Right lung (tissue), 5 donors: Measurements from ENCODE around the gene ZNF845. TPM values are rescaled to one million over a fixed set of nuclear protein-coding genes. Genes with fewer than 3 reads are reported as not detected.
"Not testable (repeated sequence)": the region's sequence is repeated elsewhere in the genome, so short reads cannot be mapped to it uniquely, and the experiment has no call there.

Experiments
- DNase-seq, 2 donors: peaks; one replicate each; pipeline ENCODE4 v3.0.0-alpha.2; 2013
- polyA plus RNA-seq, 5 donors: library from polyadenylated mRNA; unstranded; fragments of 120-200 nt; gene quantifications; one replicate each; pipeline versions ENCODE4 v1.2.1 to v1.2.3, GENCODE V29; 2013; ENCODE audit warnings: inconsistent platforms in 1 of 5, low replicate concordance in 1 of 5; ENCODE audit not compliant: insufficient read length in 5 of 5, insufficient read depth in 1 of 5

ZNF845 gene
- polyA plus RNA-seq, 5 donors = 5.9 to 11.4 (median 8.9) TPM

DNA sequence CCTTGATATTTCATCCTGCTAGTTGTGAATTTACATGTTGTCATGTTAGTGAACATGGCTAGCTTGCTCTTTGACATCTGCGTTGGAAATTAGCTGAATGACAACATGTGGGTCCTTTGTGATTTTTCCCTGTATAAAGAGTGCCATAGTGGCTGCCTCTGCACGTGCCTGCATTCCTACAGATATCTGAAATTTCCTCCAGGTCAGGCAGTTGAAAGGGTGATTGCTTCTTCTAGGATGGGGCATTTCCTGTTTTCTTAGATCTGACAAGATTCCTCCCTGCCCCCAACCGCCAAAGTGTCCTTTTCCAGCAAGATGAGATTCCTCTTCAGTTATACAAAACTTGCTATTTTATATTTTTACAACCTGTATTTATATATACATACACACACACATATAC lies 40.7 kb downstream of the ZNF845 start:
- DNase-seq = no peak

DNA sequence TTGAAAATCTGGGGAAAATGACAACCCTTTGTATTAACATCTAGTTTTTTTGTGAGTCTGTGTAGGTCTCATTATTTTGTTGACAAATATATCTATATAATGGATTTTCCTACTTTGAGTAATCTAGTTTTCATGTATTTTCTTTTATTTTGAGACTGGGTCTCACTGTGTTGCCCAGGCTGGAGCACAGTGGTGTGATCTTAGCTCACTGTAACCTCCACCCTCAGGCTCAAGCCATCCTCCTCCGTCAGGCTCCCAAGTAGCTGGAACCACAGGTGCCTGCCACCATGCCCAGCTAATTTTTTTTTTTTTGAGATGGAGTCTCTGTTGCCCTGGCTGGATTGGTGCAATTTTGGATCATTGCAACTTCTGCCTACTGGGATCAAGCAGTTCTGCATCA lies 41.2 kb downstream of the ZNF845 start:
- no peak for DNase-seq

DNA sequence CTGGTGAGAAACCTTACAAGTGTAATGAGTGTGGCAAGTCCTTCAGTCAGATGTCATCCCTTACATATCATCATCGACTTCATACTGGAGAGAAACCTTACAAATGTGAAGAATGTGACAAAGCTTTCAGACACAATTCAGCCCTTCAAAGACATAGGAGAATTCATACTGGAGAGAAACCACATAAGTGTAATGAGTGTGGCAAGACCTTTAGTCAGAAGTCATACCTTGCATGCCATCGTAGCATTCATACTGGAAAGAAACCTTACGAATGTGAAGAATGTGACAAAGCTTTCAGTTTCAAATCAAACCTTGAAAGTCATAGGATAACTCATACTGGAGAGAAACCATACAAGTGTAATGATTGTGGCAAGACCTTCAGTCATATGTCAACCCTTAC lies 47.8 kb downstream of the ZNF845 start:
- DNase-seq = no peak

DNA sequence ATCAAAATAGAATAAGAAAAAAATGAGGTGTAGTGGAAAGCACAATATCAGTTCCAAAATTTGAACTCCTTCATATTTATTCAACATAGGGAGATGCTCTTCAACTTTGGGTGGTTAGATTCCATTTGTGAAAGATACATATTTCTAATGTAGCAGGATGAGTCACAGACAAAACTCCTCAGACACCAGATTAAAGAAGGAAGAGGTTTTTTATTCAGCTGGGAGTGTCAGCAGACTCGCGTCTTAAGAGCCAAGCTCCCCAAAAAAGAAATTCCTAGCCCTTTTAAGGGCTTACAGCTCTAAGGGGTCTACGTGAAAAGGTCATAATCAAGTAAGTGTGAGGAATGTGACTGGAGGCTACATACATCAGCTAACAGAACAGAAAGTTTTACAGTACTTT lies 54.6 kb downstream of the ZNF845 start:
- DNase-seq = no peak

DNA sequence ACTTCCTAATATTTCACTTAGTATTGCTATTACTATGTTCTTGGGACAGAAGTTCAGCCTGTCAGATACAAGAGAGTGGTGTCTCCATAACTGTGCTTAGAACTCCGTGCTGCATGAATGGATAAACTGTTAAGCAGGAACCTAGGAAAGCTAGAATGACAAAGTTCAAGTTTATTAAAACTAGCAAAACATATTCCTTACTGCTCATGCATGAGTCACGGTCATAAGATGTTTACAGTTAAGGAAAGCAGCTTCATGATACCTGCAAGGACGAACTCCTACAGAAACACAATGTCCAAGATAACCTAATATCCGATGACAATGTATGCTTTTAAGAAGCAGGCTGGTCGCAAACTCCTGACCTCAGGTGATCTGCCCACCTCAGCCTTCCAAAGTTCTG lies 55.4 kb downstream of the ZNF845 start:
- no peak for DNase-seq

DNA sequence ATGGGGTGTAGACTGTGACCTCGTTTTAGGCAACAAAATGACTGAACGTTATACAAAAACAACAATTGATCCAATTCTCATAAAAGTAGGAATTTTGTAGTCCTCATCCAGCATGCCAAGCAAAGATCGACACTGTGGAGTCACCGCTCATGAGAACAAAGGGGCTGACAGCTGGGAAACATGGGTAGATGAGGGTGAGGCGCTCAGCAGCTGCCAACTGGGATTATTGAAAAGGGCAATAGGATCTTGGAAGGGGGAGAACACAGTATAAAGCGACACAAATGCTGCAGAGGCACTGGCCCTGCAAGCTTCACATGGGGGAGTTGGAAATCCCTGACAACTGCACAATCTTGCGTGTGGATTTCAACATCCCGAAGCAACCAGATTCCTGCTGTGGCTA lies 56.0 kb downstream of the ZNF845 start:
- DNase-seq = no peak

DNA sequence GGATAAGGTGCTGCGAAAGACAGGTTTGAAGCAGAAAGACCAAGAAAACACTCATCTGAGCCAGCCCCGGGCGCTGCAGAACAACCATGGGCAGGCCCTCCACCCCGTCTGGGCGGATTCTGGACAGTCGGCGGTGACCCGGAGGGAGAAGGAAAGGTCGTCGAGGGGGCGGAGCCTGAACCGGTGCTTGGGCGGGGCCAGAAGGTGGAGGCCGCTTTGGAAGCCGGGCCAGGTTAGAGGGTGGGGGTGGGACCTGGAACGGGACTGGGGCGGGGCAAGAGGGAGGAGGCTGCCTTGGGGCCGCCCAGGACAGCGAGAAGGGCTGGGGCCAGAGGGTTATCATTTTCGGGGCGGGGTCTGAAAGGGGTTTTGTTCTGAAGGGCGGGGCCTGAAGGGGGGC lies 56.4 kb downstream of the ZNF845 start:
- no peak for DNase-seq

DNA sequence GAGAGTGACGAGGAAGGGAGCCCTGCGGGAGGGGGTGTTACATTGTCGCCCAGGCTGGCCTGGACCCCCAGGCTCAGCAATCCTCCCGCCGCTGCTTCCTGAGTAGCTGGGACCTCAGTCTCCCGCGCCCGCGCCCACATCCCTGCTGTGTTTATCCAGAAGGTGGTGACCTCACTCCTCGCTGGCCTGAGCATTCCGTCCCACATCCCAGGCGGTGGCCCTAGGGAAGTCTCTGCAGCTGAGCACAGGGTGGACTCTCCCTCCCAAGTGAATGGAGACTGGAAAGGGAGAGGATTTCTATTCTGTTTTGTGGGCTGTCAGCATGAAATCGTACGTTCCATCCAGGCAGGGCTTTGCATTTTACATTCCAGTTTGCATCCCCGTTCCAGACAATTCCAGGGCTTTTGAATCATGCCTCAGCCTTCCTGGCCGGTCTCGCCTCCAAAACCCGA lies 61.0 kb downstream of the ZNF845 start:
- no peak for DNase-seq

DNA sequence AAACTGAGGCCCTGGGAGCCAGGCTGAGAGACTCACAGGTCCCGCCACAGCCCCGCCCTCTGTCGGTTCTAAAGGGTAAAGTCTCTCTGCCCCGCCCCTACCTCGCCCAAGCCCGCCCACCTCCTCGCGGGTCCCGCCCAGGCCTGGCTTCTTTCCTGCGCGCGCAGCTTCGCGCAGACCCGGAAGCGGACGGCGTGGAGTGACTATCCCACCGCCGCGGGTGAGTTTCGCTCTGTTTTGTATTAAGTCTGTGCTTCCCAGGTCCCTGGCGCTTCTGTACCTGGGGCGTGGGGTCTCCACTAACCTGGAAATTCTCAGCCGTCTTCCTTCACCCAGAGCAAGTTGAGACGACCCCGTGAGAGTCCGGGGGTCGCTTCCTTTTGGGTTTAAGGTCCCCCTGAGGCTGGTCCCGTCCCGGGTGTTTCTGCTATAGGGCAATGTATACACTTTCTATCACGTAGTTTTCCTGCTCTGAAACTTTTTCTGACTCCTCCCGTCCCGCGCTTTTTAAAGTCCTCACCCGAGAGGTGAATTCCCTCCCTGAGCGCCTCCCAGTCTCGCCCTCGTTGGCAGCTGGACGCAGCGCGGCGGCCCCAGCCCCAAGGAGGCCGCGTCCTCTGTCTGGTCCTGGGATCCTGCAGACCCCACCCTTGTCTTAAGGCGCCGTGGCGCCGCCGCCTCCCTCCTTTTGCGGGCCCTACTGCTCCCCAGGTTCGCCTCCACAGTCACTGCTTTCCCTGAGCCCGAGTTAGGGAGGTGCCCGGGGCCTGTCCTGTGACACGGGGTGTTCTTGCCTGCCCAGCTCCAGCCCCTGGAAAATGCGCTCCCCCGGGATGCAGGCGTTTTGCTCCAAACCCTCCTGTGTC lies 61.7 kb downstream of the ZNF845 start, which contains the start of gene ZNF765:
TSS of gene ZNF765 (plus strand) at position 176 of the 866 bp plus-strand sequence. CDS start 2,867 bp downstream, outside the sequence.
- peak; percentile 92 to 93 for DNase-seq

DNA sequence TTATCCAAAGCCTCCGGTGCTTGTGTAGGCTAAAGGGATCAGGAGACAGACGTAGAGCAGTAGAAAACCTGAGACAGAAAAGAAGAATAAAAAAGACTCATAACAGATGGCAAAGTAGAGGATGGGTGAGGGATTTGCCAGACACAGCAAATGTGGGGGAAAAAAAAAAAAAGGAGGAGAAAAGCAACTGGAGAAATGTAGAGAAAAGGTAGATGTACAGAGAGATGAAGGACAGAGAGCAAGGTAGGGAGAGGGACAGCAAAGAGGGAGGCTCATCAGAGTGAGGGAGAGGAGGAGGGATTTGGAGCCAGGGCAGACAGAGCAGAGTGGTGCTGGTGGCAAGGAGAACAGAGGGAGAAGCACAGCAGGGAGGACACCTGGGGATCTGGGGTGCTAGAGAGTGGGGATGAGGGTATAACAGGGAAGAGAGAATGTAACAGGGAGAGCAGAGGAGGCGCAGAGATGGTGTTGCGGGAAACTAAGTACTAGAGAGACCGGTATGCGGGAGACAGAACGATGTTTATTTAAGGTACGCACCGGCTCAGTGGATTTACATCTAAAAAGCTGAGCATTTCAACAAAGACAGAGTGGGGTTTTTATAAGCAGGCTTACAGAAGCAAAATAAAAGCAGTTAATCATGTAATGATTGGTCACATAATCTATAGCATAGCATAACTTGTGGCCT lies 62.4 kb downstream of the ZNF845 start:
- not testable (repeated sequence) for DNase-seq

DNA sequence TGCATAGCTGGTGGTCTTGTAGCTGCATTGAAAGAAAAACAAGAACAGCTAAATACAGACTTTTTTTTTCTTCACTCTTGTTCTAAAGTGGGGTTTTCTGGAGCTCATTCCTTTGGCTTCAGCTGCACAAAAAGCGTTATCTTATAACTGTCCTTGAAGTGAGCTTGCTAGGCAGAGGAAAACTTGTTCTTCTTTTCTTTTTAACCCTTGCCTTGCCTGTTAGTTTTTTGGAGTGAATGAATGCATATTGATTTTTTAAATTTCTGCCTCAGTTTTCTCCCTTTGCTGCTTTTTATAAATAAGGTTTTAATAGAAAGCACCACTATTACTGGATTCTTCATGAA lies 62.9 kb downstream of the ZNF845 start:
- DNase-seq = no peak

DNA sequence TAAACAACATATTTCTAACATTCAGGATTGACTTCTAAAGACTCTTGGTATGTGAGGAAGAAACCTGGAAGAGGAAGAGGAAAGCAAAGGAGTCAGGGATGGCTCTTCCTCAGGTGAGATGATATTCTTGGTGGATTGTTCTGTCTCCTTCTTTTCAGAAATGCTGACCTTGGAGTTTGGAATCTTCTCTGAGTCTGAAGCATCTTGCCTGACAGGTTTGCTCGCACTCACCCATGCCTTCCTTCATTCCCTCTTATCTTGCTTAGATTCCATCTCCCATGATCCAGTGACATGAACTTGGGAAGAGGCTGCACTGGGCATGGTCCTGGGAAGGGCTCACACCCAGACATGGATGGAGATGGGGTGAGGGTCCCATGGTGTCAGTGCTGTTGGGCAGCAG lies 64.4 kb downstream of the ZNF845 start:
- DNase-seq = not testable (repeated sequence)

Other genes starting within 250 kb of the ZNF845 start
- 10 to 100 TPM; 26.2 to 72.7 (median 54.0) TPM for gene ZNF160, start 230.3 kb upstream of the ZNF845 start, polyA plus RNA-seq
- gene ZNF415, start 200.8 kb upstream of the ZNF845 start, polyA plus RNA-seq = 10 to 100 TPM; 15.5 to 28.3 (median 25.2) TPM
- 10 to 100 TPM in 4 of 5 donors, 1 to 10 TPM in 1; 9.2 to 16.5 (median 15.1) TPM for gene ZNF347, start 174.7 kb upstream of the ZNF845 start, polyA plus RNA-seq
- gene ZNF665, start 140.4 kb upstream of the ZNF845 start, polyA plus RNA-seq = 10 to 100 TPM in 4 of 5 donors, 1 to 10 TPM in 1; 7.0 to 14.5 (median 12.1) TPM
- gene ZNF677, start 78.9 kb upstream of the ZNF845 start, polyA plus RNA-seq = 10 to 100 TPM; 39.2 to 62.9 (median 53.2) TPM
- under 1 TPM in 2 of 5 donors, not detected in 3; 0.13 to 0.30 TPM for gene VN1R2, start 75.5 kb upstream of the ZNF845 start, polyA plus RNA-seq
- gene VN1R4, start 66.0 kb upstream of the ZNF845 start, polyA plus RNA-seq = not detected
- 10 to 100 TPM; 10.1 to 19.3 (median 13.9) TPM for gene ZNF525, start 32.0 kb downstream of the ZNF845 start, polyA plus RNA-seq
- gene ZNF765, start 61.4 kb downstream of the ZNF845 start, polyA plus RNA-seq = 10 to 100 TPM in 4 of 5 donors, 1 to 10 TPM in 1; 8.2 to 18.2 (median 13.9) TPM
- 10 to 100 TPM; 16.4 to 27.7 (median 22.3) TPM for gene ZNF761, start 98.2 kb downstream of the ZNF845 start, polyA plus RNA-seq
- 1 to 10 TPM; 4.0 to 7.8 (median 5.3) TPM for gene ZNF813, start 134.0 kb downstream of the ZNF845 start, polyA plus RNA-seq
- 10 to 100 TPM; 16.3 to 24.1 (median 19.6) TPM for gene ZNF331, start 204.4 kb downstream of the ZNF845 start, polyA plus RNA-seq